Fibroblast of peridontal ligament (primary cell): ENCODE results near the gene CDIPT.
"Not testable (repeated sequence)": the region's sequence is repeated elsewhere in the genome, so short reads cannot be mapped to it uniquely, and the experiment has no call there.

Source experiments
- DNase-seq: peaks from one replicate; pipeline ENCODE4 v3.0.0-alpha.2; 2010; ENCODE audit errors: extremely low read depth

The CDIPT gene

DNA sequence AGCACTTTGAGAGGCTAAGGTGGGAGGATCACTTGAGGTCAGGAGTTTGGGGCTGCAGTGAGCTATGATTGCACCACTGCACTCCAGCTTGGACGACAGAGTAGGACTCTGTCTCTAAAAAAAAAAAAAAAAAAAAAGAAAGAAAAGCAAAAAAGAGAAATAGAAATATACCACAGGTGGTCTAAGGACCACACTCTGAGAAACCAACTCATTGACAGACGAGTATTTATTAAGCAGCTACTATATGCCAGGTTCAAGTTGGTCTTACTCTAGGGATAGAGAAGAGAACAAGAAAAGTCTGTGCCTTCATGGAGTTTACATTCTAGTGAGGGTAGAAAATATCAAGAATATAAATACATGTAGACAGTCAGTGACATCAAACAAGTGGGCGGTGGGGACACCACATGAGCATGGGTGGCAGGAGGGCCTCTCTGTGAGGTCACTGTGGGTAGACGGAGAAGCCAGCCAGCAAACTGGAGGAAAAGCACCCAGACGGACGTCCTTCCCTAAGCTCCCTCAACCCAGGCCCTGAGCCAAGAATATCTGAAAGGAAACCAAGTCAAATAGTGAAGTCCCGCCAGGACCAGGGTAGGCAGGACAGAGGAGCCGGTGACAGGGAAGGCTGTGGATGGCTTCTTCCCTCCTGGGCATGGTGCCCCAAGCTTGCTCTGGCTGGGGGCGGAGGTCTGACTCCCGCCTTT is 4.7 kb downstream of the CDIPT start:
- DNase-seq: no peak

DNA sequence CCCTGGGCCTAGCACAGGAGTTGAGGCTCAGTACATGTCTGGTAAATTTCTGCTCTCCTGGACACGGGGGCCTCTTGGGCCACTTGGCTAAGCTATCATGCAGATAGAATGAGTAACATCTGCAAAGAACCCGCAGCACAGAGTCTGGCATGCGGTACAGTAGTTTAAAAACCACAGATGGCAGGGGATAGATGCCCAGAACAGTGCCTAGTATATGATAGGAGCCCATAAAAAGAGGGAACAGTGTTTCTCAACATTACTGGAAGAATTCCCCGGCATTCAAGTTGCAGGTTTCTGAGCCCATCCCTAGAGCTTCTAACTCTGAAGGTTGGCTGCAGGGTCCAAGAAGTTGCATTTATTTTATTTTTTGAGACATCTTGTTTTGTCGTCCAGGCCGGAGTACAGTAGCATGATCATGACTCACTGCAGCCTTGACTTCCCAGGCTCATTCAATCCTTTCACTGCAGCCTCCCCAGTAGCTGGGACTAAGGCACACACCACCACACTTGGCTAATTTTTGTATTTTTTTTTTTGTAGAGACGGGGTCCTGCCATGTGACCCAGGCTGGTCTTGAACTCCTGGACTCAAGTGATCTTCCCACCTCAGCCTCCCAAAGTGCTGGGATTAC is 5.8 kb downstream of the CDIPT start:
- peak; percentile 94 for DNase-seq

DNA sequence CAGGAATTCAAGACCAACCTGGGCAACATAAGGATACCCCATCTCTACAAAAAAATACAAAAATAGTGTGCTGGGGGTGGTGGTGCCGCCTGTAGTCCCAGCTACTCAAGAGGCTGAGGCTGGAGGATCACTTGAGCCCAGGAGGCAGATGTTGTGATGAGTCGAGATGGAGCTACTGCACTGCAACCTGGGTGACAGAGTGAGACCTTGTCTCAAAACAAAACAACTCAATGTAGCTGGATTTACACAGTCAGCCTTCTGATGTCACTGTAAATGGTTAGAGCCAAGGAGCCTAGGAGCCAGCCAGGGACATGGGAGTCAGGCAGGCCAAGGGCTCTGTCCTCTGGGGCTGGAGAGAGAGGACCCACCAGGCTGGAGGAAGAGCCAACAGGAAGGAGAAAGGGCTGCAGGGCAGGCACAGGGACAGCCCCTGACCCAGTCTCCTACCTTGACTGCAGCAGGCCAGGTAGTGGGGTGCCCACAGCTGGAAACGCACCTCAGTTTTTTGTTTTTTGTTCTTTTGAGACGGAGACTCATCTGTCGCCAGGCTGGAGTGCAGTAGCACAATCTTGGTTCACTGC is 8.4 kb downstream of the CDIPT start:
- DNase-seq: no peak

DNA sequence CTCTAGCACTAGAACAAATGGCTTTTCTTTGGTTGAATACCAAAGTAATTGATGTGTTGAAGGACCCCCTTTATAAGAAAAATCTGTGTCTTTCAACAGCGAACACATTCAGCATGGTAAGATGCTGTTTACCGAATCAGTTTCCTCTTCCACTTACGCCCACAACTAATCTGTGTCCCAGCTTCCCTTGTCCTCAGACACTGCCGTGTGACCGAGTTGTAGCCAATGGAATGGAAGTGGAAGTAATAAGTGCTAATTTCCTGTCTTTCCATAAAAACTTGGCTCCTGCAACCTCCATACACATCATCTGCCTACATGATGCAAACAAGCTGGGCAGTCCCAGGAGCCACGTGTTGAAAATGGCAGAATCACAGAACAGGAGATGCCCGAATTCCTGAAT is 10.4 kb downstream of the CDIPT start:
- peak; percentile 54 for DNase-seq

DNA sequence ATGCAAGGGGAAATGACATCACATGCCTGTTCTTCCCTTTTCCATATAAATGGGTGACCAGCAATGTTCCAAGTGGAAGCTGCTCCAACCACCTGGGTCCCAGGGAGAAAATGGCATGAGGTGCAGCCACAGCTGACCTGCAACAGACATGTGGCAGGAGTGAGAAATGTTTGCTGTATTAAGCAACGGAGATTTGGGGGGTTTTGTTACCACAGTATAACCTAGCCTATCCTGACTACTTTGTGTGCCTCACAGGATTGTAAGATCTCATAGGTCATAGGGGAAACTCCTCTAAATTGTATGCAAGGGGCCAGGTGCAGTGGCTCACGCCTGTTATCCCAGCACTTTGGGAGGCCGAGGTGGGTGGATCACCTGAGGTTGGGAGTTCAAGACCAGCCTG is 12.0 kb downstream of the CDIPT start:
- no peak for DNase-seq

DNA sequence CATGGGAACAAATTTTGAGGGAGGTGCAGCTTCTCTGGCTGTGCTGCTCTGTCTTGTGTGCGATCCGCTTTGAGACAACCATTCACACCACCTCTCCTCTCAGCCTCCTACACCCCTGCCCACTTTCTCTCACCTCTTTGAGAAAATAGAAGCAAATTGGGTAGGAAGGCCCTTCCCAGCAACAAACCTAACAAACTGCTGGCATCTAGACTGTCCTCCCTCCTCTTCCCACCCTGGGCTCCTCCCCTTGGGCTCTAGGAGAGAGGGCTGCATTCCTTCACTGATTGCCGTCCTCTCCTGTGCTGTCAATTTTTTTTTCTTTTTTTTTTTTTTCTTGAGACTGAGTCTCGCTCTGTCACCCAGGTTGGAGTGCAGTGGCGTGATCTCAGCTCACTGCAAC is 13.5 kb downstream of the CDIPT start:
- DNase-seq: no peak

DNA sequence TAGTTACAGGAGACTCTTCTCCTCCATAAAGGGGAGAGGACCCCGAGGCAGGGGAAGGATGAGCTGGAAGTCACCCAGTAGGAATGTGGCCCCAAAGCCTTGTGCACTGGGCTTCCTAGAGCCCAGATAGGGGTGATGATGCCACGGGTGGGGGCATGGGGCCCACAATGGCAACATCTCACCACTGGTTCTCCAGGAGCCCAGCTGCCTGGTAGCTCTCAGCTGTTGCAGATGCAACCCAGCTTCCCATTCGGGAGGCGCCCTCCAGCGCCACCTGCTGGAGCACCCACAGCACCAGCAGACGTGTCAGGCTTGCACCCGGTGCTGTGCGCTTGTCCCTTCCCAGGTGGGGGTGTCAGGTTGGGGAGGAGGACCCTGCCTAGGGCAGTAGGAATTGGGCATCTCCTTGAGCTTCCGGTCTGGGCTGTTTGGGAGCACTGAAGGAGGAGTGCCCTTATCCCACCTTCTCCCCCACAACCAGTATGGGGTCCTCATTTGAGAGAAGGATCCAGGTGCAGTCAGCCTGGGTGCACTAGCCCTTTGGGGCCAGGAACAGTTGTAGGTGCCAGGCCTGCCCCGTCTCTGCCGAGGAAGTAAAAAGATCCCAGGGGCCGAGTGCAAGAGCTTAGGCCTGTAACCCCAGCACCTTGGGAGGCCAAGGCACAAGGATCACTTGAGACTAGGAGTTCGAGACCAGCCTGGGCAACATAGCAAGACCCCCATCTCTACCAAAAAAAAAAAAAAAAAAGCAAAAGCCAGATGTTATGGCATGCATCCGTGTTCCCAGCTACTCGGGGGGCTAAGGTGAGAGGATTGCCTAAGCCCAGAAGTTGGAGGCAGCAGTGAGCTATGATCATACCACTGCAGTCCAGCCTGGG is 14.4 kb downstream of the CDIPT start:
- DNase-seq: peak; percentile 62

DNA sequence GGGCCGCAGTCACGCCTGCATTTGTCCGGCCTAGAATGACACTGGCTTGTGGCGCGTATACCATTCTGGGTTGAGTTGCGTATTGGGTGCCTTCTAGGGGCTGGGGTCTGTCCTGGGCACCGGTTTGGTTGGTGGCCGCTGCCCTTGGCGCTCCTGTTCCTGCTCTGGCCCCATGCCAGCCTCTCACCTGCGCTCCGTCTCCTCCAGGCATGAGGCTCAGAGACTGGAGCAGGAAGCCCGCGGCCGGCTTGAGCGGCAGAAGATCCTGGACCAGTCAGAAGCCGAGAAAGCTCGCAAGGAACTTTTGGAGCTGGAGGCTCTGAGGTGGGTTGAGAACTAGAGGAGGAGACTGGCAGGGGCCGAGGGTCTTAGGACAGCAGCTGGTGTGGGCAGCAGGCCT is 17.4 kb downstream of the CDIPT start:
- no peak for DNase-seq

DNA sequence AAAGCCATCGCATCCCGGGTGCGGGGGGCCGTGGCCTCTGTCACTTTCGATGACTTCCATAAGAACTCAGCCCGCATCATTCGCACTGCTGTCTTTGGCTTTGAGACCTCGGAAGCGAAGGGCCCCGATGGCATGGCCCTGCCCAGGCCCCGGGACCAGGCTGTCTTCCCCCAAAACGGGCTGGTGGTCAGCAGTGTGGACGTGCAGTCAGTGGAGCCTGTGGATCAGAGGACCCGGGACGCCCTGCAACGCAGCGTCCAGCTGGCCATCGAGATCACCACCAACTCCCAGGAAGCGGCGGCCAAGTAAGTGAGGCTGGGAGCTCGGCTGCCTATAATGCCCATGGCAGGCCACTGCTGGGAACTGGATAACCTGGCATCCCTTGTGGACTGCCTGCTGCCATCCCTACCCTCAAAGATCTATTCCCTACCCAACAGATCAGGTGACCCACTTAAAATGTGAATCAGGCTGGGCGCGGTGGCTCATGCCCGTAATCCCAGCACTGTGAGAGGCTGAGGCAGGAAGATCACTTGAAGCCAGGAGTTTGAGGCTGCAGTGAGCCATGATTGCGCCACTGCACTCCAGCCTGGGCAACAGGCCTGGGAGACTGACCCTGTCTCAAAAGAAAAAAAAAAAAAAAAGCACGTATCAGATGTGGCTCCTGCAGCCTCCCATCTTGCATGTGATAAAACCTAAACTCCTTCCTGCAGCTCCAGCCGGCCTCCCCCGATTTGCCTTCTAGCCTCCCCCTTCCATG is 18.3 kb downstream of the CDIPT start:
- peak; percentile 45 for DNase-seq

DNA sequence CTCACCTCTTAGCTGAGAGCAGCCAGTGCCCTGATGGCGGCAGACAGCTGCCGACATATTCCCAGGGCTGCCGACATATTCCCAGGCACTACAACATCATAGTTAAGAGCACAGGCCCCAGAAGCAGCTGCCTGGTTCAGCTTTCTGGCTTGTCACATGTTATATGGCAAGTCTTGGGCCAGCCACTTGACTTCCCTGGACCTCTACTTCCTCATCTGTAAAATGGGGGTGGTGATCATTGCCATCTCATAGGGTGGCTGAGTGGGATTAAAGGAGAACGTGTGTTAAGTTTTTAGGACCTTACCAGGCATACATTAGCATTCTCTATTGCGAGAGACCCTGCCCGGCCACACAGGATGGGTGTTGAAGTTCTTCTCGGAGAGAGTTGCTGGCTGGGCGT is 19.1 kb downstream of the CDIPT start:
- DNase-seq: no peak

DNA sequence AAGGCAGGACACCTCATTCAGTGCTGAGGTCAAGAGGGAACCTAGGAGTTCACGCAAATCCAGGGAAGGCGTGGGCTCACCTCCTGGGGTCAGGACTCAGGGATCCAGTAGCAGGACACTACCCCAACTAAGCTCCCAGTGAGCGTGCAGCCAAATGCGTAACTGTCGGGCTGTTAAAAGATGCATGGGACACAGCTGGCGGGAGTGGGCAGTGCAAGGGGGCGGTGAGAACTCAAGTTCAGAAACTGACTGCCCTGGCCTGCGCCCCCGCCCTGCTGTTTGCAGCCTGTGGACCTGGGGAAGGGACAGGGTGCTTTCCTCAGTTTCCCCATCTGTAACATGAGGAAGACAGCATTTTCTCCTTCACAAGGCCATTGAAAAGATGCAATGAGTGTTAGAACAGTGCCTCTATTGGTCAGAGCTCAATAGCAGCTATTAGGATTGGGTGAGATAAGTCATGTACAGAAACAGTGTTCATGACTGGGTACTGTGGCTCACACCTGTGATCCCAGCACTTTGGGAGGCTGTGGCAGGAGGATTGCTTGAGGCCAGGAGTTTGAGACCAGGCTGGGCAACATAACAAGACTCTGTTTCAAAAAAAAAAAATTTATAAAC is 20.2 kb downstream of the CDIPT start:
- no peak for DNase-seq

DNA sequence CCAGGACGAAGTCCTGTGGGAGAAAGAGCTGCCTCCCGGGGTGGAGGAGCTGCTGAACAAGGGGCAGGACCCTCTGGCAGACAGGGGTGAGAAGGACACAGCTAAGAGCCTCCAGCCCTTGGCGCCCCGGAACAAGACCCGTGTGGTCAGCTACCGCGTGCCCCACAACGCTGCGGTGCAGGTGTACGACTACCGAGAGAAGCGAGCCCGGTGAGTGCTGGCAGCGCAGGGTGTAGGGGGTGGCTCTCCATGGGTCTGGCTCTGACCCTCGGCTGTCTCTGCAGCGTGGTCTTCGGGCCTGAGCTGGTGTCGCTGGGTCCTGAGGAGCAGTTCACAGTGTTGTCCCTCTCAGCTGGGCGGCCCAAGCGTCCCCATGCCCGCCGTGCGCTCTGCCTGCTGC is 21.4 kb downstream of the CDIPT start:
- no peak for DNase-seq

DNA sequence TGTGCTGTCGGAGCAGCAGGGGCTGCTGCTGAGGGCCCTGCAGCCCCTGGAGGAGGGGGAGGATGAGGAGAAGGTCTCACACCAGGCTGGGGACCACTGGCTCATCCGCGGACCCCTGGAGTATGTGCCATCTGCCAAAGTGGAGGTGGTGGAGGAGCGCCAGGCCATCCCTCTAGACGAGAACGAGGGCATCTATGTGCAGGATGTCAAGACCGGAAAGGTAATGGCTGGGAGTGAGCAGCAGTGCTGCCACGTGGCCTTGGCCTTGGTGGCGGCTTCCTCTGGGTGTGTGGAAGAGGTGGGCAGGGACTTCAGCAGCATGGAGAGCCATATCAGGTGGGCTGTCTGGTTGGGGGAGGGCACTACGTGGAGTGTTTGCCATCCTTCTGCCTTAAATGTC is 22.8 kb downstream of the CDIPT start:
- DNase-seq: no peak

DNA sequence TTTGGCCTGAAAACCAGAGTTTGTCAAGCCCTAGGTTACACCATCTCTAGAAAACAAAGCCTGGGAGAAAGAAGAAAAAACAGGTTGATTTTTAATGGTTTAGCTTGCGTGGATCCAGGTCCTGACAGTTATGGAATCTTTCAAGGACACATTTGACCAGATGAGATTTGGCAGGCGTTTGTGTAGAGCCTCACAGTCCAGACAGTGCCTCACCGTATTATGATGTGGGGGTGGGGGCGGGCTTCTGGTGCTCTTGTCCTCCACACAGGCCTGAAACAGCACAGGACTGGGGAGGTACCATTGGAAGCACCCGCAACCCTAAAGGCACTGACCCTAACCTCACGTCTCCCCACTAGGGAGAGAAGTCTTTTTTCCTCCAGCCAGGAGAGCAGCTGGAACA is 23.2 kb downstream of the CDIPT start:
- no peak for DNase-seq

DNA sequence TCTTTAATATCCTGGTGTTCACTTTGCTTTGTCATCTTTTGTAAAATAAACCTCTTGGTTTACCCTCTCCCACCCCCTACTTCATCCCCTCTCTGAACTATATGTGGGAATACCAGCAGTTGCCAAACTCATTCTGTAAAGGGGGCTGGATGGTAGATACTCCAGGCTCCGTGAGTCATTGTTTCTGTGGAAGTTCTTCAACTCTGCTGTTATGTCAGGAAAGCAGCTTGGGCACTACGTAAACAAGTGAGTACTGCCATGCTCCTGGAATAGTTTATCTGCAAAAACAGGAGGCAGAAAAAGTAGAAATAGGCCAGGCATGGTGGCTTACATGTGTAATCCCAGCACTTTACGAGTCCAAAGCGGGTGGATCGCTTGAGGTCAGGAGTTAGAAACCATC is 25.2 kb downstream of the CDIPT start:
- DNase-seq: no peak

DNA sequence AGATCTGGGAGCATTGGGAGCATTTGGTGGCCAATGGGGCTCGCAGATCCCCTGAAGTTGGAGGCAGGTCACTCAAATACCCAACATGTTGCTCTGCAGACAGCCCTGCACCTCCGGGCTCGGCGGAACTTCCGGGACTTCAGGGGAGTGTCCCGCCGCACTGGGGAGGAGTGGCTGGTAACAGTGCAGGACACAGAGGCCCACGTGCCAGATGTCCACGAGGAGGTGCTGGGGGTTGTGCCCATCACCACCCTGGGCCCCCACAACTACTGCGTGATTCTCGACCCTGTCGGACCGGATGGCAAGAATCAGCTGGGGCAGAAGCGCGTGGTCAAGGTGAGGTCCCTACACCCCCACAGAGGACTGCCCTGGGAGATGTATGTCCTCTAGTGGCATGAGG is 26.4 kb downstream of the CDIPT start:
- DNase-seq: no peak

DNA sequence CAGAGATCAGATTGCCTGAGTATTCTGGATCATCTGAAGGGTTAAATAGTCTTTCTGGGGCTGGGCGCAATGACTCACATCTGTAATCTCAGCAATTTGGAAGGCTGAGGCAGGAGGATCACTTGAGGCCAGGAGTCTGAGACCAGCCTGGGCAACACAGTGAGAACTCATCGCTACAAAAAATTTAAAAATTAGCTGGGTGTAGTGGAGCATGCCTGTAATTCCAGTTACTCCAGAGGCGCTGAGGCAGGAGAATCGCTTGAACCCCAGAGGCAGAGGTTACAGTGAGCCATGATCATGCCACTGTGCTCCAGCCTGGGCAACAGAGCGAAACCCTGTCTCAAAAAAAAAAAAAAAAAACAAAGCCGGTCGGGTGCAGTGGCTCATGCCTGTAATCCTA is 27.1 kb downstream of the CDIPT start:
- DNase-seq: no peak

DNA sequence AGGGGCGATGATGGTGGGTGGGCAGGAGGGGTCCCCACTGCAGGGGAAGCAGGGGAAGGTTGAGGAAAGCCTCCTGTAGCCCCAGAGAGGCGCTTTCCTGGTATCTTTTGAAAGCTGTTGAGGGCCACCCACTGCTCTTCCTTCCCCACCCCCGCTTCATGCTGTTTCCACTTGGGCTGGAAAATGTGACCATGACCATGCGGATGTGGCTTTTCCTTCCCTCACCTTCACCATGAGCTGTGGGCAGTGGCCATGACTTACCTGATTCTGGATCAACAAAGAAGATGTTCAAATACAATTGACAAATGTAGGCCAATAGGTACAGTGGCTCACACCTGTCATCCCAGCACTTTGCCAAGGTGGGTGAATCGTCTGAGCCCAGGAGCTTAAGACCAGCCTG is 28.9 kb downstream of the CDIPT start:
- DNase-seq: no peak

DNA sequence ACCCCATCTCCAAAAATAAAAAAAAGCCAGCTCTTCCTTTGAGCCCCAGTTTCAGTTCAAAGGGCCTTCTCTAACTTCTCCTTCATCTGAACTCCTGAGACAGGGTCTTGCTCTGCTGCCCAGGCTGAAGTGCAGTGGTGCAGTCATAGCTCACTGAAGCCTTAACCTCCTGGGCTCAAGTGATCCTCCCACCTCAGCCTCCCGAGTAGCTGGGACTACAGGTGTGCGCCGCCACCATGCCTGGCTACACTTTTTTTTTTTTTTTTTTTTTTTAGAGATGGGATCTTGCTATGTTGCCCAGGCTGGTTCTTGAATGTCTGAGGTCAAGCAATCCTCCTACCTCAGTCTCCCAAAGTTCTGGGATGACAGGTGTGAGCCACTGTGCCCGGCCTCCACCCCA is 29.8 kb downstream of the CDIPT start:
- DNase-seq: not testable (repeated sequence)

DNA sequence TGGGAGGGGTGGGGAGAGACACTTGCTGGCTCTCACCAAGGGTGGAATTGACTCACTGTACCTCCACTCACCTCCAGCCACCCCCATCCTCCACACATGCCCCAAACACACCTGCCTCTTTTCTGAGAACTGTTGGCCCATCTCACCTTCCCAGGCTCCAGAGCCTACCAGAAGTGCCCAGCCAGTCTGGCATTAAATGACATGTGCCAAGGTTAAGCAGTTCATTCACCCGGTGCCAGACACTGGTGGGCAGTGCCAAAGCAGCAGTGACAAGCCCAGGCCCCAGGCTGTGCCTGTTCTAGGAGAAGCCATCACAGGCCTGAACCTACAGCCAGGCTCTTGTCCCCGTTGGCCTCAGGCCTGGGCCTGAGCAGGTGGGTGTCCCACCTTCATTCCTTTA is 31.5 kb downstream of the CDIPT start:
- DNase-seq: no peak

DNA sequence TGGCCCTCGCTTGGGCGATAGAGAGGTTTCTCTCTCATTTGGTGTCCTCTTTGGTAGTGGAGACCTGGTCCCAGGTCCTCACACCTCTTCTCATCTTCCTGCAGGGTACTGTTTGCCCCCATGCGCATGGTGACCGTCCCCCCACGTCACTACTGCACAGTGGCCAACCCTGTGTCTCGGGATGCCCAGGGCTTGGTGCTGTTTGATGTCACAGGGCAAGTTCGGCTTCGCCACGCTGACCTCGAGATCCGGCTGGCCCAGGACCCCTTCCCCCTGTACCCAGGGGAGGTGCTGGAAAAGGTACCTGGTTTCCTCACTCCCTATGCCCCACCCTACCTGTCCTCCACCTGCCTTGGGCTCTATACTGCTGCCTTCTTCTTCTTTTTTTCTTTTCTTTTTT is 32.3 kb downstream of the CDIPT start:
- no peak for DNase-seq

DNA sequence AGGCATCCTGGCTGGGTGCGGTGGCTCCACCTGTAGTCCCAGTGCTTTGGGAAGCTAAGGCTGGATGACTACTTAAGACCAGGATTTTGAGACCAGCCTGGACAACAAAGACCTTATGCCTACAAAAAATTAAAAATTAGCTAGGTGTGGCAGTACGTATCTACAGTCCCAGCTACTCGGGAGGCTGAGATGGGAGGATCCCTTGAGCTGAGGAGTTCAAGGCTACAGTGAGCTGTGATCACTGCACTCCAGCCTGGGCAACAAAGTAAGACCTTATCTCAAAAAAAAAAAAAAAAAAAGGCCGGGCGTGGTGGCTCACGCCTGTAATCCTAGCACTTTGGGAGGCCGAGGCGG is 36.7 kb downstream of the CDIPT start:
- DNase-seq: no peak
